ENCODE results near the gene TERT.
"Not testable (repeated sequence)": the region's sequence is repeated elsewhere in the genome, so short reads cannot be mapped to it uniquely, and the experiment has no call there.

Gene TERT

GRCh38 chr5:1294835-1295649, at the start of gene TERT:
Gene TERT, minus strand, starts transcription at chr5:1295068. Its CDS starts 79 bp downstream, at chr5:1294989.
- peak; percentile 11 for DNase-seq

GRCh38 chr5:1343931-1344901, 49.3 kb upstream of the TERT start:
- DNase-seq, result no peak

GRCh38 chr5:1343315-1343751, 48.5 kb upstream of the TERT start:
- DNase-seq, result no peak

- DNase-seq, result not testable (repeated sequence)
Measured at GRCh38 chr5:1342711-1343110, 47.8 kb upstream of the TERT start.

- DNase-seq, result no peak
Measured at GRCh38 chr5:1342268-1342667, 47.4 kb upstream of the TERT start.

- DNase-seq, result no peak
Measured at GRCh38 chr5:1341863-1342262, 47.0 kb upstream of the TERT start.

- DNase-seq, result not testable (repeated sequence)
Measured at GRCh38 chr5:1339818-1340210, 44.9 kb upstream of the TERT start.

- DNase-seq, result not testable (repeated sequence)
Measured at GRCh38 chr5:1339139-1339817, 44.4 kb upstream of the TERT start.

- DNase-seq, result no peak
Measured at GRCh38 chr5:1338506-1339070, 43.7 kb upstream of the TERT start.

GRCh38 chr5:1338196-1338490, 43.3 kb upstream of the TERT start:
- no peak for DNase-seq

GRCh38 chr5:1337489-1338195, 42.8 kb upstream of the TERT start:
- no peak for DNase-seq

- no peak for DNase-seq
Measured at GRCh38 chr5:1336749-1337488, 42.1 kb upstream of the TERT start.

- DNase-seq, result no peak
Measured at GRCh38 chr5:1336106-1336561, 41.3 kb upstream of the TERT start.

- DNase-seq, result no peak
Measured at GRCh38 chr5:1335540-1336095, 40.8 kb upstream of the TERT start.

- no peak for DNase-seq
Measured at GRCh38 chr5:1334831-1335539, 40.1 kb upstream of the TERT start.

GRCh38 chr5:1333986-1334385, 39.1 kb upstream of the TERT start:
- no peak for DNase-seq

- not testable (repeated sequence) for DNase-seq
Measured at GRCh38 chr5:1333286-1333685, 38.4 kb upstream of the TERT start.

GRCh38 chr5:1332461-1333001, 37.7 kb upstream of the TERT start:
- DNase-seq, result no peak

- DNase-seq, result no peak
Measured at GRCh38 chr5:1331861-1332405, 37.1 kb upstream of the TERT start.

Measured in COR-L47 (cell line).